WTC11 (cell line): Measurements from ENCODE around the gene CNTNAP2.

Experiments used
- CREM ChIP-seq: sonication (generic); formaldehyde crosslinking; IDR thresholded peaks from 2 replicates; pipeline ENCODE4 v1.8.1; 2022; ENCODE audit warnings: mild to moderate bottlenecking, missing genetic modification reagents, moderate library complexity
- FOXK1 ChIP-seq: sonication (generic); formaldehyde crosslinking; IDR thresholded peaks from 2 replicates; pipeline ENCODE4 v1.8.0; 2022; ENCODE audit warnings: mild to moderate bottlenecking, moderate library complexity, missing genetic modification reagents

GRCh38 chr7:148306759-148307158 is 2190.2 kb downstream of the CNTNAP2 start:
- TF ChIP-seq CREM (CRISPR knock-in tag) (no peak), FOXK1 (CRISPR knock-in tag) (no peak)
